ENCODE results near the gene RAP2B.
"Not testable (repeated sequence)": the region's sequence is repeated elsewhere in the genome, so short reads cannot be mapped to it uniquely, and the experiment has no call there.

RAP2B gene

GRCh38 chr3:153145454-153145853, 16.6 kb upstream of the RAP2B start:
- no peak overlapping the region for H3K4me3 ChIP-seq (replicated peaks; ENCODE audit: low read depth, low read length)
- TF ChIP-seq CTCF (IDR thresholded peaks at IDR 0.05; ENCODE audit: low read length, missing control alignments) = no peak
- no peak for DNase-seq (ENCODE audit: low read depth)

GRCh38 chr3:153146191-153147053, 15.6 kb upstream of the RAP2B start:
- no peak for DNase-seq (ENCODE audit: low read depth)
- no peak overlapping the region for H3K4me3 ChIP-seq (replicated peaks; ENCODE audit: low read depth, low read length)
- TF ChIP-seq CTCF (IDR thresholded peaks at IDR 0.05; ENCODE audit: low read length, missing control alignments) = no peak

DNA sequence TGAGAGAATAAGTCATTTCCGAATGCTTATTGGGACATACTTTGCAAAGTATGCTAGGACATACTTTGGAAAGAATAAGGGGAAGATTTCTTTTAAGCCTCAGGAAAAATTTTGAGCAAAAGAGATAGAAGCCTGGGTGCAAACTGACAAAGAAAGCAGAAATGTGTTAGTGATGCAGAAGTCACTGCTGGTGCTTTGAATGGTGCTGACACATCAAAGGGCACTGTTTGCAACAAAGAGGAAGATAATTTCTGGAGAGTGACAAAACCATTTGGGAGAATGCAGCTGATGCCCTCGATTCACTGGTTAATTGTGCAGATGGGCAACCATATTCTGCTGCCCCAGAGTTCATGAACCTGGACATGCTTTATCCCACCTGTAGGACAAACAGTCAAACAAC, 11.0 kb upstream of the RAP2B start:
- no peak for DNase-seq (ENCODE audit: low read depth)
- no peak for TF ChIP-seq CTCF (IDR thresholded peaks at IDR 0.05; ENCODE audit: low read length, missing control alignments)
- H3K4me3 ChIP-seq (replicated peaks; ENCODE audit: low read depth, low read length) = no peak overlapping the region

DNA sequence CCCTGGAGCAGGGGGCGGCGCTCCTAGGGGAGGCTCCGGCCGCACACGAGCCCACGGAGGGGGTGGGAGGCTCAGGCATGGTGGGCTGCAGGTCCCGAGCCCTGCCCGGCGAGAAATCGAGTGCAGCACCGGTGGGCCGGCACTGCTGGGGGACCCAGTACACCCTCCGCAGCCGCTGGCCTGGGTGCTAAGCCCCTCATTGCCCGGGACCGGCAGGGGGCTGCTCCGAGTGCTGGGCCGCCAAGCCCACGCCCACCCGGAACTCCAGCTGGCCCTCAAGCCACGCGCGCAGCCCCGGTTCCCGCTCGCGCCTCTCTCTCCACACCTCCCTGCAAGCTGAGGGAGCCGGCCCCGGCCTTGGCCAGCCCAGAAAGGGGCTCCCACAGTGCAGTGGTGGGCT, 6.2 kb upstream of the RAP2B start:
- not testable (repeated sequence) for DNase-seq (ENCODE audit: low read depth); H3K4me3 ChIP-seq (replicated peaks; ENCODE audit: low read depth, low read length)

GRCh38 chr3:153158189-153158588, 3.8 kb upstream of the RAP2B start:
- DNase-seq (ENCODE audit: low read depth) = no peak
- H3K4me3 ChIP-seq (replicated peaks; ENCODE audit: low read depth, low read length) = no peak overlapping the region
- TF ChIP-seq CTCF (IDR thresholded peaks at IDR 0.05; ENCODE audit: low read length, missing control alignments) = no peak

GRCh38 chr3:153158961-153159735, 2.9 kb upstream of the RAP2B start:
- no peak for TF ChIP-seq CTCF (IDR thresholded peaks at IDR 0.05; ENCODE audit: low read length, missing control alignments)
- no peak overlapping the region for H3K4me3 ChIP-seq (replicated peaks; ENCODE audit: low read depth, low read length)
- no peak for DNase-seq (ENCODE audit: low read depth)

- H3K4me3 ChIP-seq (replicated peaks; ENCODE audit: low read depth, low read length) = peak overlapping the region; percentile 90
- TF ChIP-seq CTCF (IDR thresholded peaks at IDR 0.05; ENCODE audit: low read length, missing control alignments) = no peak
These were observed 2.1 kb upstream of the RAP2B start for GRCh38 chr3:153159771-153160397.

More at GRCh38 chr3:153159771-153160397, 2.1 kb upstream of the RAP2B start:
- DNase-seq (ENCODE audit: low read depth) = no peak
